Stimulated activated CD4-positive, alpha-beta T cell treated with anti-CD3 and anti-CD28 coated beads, Interleukin-4, amount 100 ng/mL, for 4 hours (primary cell): ENCODE data around the gene PDIA4.
"Not testable (repeated sequence)": the region's sequence is repeated elsewhere in the genome, so short reads cannot be mapped to it uniquely, and the experiment has no call there.

Experiments used
- DNase-seq, 2 experiments: peaks; one replicate each; pipeline ENCODE4 v3.0.0-alpha.2; 2020

The PDIA4 gene, protein sequence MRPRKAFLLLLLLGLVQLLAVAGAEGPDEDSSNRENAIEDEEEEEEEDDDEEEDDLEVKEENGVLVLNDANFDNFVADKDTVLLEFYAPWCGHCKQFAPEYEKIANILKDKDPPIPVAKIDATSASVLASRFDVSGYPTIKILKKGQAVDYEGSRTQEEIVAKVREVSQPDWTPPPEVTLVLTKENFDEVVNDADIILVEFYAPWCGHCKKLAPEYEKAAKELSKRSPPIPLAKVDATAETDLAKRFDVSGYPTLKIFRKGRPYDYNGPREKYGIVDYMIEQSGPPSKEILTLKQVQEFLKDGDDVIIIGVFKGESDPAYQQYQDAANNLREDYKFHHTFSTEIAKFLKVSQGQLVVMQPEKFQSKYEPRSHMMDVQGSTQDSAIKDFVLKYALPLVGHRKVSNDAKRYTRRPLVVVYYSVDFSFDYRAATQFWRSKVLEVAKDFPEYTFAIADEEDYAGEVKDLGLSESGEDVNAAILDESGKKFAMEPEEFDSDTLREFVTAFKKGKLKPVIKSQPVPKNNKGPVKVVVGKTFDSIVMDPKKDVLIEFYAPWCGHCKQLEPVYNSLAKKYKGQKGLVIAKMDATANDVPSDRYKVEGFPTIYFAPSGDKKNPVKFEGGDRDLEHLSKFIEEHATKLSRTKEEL

DNA sequence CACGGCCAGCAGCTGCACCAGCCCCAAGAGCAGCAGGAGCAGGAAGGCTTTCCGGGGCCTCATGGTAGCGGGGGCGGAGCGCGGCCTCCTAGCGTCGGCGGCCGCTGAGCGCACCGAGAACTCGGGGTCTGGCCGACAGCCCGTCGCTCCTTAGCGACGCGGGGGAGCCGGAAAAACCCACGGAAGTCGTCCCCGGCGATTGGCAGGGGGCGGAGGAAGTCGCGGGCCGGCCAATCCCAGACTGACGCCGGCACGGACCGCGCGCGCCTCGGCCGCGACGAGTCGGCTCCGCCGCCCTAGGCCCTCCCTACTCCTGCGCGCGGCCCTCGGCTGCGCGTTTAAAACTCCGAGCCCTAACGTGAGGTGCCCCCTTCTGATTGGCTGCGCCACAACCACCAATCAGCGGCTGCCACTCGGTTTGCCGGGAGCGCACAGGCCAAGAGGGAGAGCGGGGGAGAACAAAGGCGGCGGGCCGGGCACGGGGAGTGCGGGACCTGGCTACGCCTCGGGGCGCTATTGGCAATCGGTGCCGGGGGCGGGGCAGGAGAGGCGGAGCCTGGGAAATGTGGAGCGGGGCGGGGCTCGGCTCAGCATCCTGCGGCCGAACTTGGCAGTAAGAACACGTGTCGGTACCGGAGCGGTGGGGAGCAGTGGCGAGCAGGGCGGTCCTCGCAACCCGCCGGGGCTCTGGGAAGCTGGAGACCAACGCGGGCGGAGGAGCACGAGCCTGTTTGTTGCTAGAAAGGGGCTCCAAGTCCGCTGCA is at the start of gene PDIA4:
Gene PDIA4 (minus strand): TSS at position 160 of the 764 bp plus-strand sequence. CDS start 97 bp downstream, at position 63.
- peak; percentile 100 for DNase-seq

DNA sequence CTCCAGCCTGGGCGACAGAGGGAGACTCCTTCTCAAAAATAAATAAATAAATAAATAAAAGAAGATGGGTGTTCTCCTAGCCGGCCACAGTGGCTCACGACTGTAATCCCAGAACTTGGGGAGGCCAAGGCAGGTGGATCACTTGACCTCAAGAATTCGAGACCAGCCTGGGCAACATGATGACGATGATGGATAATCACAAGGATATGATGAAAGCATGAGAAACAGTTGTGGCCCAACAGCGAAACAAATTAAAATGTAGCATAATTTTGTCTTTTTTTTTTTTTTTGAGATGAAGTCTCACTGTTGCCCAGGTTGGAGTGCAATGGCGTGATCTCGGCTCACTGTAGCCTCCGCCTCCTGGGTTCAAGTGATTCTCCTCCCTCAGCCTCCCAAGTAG is 49.3 kb upstream of the PDIA4 start:
- DNase-seq = no peak

DNA sequence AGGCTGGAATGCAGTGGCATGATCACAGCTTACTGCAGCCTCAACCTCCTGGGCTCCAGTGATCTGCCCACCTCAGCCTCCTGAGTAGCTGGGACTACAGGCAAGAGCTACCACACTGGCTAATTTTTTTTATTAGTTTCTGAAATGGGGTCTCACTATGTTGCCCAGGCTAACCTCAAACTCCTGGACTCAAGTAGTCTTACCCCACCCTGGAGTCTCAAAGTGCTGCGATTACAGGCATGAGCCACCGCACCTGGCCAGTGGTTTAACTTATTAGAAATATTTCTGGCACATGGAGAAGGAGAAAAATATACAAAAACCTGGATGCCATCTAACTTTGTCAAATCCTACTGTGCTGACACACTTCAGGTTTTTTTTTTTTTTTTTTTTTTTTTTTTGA is 47.0 kb upstream of the PDIA4 start:
- DNase-seq = no peak

DNA sequence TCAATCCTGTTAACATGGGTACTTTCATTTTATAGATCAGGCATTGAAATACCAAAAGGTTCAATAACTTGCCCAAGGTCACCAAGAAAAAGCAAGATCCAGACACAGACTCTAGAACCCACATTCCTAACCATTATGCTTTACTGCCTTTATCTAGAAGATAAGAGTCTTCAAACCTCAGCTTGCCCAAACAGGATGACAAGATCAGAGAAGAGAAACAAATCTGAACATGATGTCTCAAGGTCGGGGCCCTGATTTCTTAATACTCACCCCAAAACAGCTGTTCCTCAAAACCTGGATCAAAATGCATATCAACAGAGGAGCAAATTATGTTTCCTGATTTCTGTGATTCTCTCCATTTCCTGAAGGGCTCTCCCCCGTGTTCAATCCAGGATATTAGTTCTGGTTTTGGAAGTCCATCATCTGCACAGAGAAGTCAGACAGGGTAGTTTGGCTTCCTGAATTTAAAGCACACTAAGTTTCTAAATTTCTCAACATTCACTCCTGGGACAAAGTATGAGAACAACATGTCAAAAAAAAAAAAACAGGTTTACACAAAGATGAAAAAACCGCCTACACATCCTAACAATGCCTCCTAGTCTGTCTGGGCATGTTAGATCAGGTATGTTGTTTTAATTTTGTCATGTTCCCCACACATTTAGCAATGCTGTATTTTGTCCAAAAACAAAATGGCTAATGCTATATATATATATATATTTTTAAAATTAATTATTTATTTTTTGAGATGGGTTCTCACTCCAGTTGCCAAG is 46.0 kb upstream of the PDIA4 start:
- no peak for DNase-seq

DNA sequence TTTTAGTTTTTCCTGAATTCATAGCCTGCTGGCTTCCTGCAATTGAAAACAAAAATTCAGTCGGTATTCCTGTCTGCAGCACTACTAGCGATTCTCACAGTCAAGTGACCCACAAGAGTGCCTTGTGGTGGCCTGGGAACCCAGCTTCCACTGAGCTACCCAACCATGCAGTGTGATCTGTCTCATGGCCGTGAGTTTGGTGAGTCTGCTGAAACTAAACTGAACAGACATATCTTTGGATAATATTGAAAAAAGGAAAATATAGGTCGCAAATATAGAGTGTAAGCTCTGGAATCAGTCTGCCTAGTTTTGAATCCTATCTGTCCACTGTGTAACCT is 44.1 kb upstream of the PDIA4 start:
- DNase-seq = no peak

DNA sequence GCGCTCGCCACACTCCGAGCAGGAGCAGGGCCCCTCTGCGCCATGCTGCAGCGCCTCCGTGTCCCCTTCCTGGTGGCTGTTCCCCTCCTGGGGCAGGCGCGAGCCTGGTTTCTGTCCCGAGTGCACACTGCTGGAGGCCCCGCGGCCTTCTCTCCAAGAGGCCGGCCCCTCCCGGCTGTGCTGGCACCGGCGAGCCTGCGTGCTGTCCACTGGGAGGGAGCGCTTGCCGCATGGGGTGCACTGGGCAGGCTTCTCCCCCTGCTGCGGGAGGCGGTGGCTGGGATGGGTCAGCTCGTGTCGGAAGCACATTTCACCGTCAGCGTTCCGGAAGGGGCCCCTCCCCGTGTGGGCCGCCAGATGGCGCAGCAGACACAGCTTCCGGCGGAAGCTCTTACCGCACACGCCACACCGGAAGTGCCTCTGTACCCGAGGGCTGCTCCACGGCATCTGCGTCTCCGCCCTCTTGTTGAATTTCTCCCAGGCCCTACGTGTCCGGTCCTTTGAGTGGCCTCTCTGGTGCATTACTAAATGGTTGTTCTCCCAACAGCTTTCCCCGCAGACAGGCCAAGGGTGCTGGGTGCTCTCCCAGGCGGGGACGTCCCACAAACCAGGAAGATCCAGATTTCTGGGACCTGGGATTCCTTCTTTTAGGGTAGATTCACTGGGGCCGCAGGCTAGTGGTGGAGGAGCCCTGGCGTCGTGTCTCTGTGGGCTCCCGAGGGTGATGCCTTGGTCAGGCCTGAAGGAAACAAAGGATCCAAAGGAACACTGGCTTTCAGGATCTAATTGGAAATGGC is 43.5 kb upstream of the PDIA4 start:
- DNase-seq = peak; percentile 38 to 44

DNA sequence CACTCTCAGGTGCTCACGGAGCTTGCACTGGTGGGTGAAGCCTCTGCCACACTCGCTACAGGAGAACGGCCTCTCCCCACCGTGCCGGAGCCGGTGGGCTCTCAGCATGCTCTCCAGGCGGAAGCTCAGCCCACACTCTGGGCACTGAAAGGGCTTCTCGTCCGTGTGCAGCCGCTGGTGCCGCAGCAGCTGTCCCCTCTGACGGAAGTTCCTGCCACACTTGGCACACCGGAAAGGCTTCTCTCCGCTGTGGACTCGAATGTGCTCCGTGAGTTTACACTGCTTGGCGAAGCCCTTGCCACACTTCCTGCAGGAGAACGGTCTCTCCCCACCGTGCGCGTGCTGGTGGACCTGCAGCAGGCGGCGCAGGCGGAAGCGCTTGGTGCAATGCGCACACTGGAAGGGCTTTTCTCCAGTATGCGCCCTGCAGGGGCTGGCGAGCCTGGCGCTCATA is 42.9 kb upstream of the PDIA4 start:
- no peak for DNase-seq

DNA sequence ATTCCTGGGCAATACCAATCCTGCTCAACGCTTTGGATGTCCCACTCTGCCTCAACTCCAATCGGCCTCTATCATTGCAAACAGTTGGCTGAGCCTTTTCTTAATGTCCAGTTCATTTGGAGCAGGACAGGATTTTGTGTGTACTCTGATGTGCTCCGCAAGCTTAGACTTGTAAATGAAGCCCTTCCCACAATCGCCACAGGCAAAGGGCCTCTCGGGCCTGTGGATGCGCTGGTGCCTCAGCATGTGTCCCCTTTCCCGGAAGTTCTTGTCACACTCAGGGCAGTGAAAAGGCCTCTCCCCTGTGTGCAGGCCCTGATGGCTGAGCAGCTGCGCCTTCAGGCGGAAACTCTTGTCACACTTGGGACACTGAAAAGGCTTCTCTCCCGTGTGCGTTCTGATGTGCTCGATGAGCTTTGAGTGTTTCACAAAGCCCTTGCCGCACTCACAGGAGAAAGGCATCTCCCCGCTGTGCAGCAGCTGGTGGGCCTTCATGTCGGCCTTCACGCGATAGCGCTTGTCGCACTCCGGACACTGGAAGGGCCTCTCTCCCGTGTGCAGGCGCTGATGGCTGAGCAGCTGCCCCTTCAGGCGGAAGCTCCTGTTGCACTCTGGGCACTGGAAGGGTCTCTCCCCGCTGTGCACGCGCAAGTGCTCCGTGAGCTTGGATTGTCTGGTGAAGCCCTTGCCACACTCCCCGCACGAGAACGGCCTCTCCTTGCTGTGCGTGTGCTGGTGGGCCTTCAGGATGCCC is 42.2 kb upstream of the PDIA4 start:
- no peak for DNase-seq

DNA sequence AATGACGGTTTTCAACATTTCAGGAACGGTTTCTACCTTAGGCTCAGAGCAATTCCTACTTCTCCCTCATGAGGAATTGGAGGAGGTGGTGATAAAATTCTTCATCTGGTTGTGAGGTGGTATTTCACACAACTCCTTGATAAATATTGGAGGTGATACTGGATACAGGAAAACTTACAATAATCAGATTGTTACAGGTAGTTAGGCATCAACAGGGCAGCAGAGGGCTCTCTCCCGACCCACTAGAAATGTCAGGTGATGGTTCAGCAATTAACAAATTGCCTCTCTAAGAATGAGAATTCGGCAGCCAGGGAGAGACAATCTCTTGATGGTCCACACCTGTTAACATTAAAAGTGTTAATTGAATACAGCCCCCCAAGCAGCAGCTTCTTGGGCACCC is 39.6 kb upstream of the PDIA4 start:
- no peak for DNase-seq

DNA sequence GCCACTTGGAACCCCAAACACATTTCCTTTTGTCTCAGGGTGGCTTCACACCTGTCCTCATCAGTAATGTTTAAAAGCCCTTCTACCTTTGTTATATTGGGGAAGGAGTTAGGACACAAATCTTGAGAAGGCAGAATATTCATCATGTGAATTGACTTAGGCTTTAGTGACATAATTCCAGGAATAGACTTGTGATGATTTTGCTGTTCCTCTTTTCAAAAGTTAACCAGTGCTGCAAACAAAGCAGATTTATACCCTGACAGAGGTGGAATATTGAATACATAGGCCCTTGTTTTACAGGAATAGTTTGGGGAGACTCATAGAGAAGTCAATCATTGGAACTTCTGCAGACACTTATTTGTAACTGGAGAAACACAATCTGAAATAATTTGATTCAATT is 35.2 kb upstream of the PDIA4 start:
- no peak for DNase-seq

DNA sequence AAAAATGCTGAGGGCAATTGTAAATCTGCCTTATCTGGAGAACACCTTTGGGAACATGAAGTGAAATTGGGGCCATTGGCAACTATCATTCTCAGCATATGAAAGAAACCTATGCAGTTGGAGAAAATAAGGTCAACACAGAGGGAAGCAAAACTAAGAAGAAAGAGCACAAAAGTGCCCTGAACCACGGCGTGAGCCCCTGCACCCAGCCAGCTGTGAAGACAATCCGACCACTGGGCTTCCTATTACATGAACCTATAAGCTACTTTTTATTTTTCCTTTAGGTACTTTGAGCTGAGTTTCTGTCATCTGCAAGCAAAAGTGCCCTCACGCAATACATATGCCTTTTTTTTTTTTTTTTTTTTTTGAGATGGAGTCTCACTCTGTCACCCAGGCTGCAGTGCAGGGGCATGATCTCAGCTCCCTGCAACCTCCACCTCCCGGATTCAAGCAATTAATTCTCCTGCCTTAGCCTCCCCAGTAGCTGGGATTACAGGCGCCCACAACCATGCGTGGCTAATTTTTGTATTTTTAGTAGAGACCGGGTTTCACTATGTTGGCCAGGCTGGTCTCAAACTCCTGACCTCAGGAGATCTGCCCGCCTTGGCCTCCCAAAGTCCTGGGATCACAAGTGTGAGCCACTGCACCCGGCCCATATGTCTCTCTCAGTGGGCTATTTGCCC is 34.1 kb upstream of the PDIA4 start:
- DNase-seq = not testable (repeated sequence)

DNA sequence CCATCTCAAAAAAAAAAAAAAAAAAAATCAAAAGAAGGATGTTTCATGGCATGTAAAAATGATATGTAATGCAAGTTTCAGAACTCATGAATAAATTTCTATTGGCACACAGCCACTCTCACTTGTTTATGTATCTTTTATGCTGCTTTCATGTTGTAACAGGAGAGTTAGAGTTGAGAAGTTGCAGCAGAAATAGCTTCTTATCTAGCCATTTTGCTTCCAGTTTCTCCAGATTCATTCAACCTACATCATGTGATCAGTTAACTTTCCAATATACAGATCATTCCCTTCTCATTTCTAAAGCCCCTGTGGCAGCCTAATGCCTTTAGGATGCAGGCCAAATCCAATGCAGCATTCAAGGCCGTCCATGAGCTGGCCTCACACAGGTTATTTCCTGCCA is 31.9 kb upstream of the PDIA4 start:
- DNase-seq = no peak

DNA sequence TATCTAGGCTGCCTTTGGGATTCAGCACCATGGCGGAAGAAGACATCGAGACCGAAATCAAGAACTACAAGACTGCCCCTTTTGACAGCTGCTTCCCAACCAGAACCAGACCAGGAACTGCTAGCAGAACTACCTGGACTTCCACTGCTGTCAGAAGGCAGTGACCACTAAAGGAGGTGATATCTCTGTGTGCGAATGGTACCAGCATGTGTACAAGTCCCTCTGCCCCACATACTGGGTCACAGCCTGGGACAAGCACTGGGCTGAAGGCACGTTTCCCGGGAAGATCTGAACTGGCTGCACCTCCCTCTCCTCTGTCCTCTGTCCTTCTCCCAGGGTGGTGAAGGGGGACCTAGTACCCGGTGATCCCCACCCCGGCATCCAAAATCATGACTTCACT is 25.6 kb upstream of the PDIA4 start:
- no peak for DNase-seq

DNA sequence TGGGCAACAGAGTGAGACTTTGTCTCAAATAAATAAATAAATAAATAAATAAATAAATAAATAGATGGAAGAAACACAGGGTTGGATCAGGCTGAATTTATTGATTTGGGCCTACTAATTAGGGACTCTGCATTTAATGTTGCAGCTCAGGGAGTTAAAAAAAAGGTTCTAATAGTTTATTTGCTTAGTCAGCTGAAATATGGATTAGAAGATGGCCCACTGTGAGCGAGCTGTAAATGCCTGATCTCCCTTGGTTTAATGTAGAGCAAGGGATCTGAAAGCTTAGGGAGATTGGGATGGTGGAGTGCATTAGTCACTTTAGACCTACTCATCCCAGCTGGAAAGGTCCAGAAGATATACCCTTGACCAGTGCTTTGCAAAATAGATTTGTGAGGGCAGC is 25.1 kb upstream of the PDIA4 start:
- no peak for DNase-seq

DNA sequence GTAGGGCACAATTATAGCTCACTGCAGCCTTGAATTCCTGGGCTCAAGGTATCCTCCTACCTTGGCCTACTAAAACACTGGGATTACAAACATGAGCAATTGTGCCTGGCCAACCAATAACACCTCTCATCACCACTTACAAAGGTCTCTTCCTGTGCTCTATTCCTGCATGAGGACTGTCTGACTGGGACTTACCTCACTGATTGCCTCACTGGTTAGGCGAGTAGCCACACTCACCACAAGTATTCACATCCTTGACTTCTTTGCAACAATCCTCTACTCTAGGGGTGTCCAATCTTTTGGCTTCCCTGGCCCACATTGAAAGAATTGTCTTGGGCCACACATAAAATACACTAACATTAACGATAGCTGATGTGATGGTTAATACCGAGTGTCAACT is 22.6 kb upstream of the PDIA4 start:
- no peak for DNase-seq

DNA sequence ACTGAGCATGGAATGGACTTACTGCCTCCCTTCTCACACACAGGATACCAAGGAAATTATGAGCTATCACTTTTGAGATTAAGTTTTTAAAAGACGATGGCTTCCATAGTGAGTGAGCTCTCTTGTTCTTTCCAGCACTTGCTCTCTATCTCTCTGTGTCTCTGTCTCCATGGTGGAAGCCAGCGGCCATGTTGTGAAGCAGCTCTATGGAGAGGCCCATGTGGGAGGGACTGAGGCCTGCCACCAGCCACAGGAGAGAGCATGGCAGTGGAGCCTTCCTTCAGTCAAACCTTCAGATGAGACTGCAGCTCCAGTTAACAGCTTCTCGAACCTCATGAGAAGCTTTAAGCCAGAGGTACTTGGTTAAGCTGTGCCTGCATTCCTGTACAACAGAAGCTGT is 20.5 kb upstream of the PDIA4 start:
- DNase-seq = no peak

DNA sequence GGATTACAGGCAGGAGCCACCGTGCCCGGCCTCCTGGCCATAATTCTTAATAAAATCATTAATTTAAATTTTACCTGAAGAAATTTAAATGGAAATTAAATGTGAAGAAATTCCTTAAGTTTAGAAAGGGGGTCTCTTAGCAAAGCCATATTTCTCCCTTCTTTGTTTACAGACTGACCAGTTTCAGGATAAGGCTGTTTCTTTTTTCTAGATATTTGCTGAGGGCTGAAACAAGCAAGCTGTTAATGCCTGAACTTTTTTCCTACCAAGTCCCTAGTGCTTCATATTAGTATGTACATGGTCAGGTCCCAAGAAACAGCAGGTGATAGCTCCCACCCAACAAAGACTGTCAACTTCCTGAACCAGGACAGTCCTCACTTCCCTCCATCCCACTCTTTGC is 18.1 kb upstream of the PDIA4 start:
- DNase-seq = no peak

DNA sequence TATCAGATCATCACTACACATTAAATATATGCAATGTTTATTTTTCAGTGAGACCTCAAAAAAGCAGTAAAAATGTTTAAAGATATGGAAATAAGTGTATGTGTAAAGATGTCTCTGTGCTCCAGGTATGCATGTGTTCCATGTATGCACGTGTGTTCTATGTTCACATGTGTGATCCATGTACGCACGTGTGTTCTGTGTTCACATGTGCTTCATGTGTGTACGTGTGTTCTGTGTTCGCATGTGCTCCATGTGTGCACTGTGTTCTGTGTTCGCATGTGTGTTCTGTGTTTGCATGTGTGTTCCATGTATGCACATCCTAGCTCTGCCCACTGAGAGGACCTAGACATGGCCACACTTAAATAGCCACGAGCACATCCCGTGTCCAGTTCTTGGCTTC is 15.6 kb upstream of the PDIA4 start:
- no peak for DNase-seq

DNA sequence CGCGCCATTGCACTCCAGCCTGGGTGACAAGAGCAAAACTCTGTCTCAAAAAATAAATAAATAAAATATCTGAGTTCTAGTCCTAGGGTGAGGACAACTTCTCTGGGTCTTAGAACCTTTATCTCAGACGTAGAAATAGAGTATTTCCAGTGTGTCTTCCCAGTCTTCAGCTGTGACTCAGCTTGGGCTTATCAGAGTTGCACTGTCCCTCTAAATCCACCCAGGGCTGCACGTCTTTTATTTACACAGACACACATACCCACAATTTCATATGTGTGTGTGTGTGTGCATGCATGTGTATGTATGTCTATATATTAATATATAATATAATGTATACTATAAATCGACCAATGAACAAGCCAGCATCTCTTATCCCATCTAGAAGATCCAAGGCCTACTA is 13.0 kb upstream of the PDIA4 start:
- DNase-seq = no peak

DNA sequence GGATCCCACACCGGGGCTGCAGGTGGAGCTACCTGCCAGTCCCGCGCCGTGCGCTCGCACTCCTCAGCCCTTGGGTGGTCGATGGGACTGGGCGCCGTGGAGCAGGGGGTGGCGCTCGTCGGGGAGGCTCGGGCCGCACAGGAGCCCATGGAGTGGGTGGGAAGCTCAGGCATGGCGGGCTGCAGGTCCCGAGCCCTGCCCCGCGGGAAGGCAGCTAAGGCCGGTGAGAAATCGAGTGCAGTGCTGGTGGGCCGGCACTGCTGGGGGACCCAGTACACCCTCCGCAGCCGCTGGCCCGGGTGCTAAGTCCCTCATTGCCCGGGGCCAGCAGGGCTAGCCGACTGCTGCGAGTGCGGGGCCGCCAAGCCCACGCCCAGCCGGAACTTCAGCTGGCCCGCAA is 10.3 kb upstream of the PDIA4 start:
- not testable (repeated sequence) for DNase-seq

DNA sequence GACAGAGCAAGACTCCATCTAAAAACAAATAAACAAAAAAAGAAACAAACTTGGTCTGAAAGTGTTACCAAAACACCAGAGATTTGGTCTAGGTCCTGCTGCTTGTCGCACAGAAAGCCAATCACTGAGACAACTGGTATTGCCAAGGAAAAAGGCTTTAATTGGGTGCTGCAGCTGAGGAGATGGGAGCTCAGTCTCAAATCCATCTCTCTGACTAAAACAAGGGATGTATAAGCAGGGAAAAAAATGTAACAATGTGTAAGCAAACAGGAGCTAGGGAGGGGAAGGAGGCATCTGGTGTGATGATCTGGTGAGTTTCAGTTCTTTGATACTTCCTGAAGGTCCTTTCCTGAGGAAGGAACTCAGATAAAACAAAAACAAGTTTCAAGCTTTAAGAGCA is 8.4 kb upstream of the PDIA4 start:
- no peak for DNase-seq
